Right forelimb (tissue), 1 donor: ENCODE data around the gene POLR3C.

ENCODE experiments used
- DNase-seq: peaks from one replicate; pipeline ENCODE4 v3.0.0-alpha.2; 2018

Gene POLR3C

GRCh38 chr1:145874646-145875045 lies 50.6 kb downstream of the POLR3C start:
- DNase-seq = no peak

- DNase-seq = no peak
Observed at GRCh38 chr1:145877923-145878486, 54.0 kb downstream of the POLR3C start.

- DNase-seq = no peak
Observed at GRCh38 chr1:145878724-145879123, 54.7 kb downstream of the POLR3C start.

GRCh38 chr1:145879775-145880174 lies 55.8 kb downstream of the POLR3C start:
- no peak for DNase-seq

- DNase-seq = no peak
Observed at GRCh38 chr1:145884675-145885074, 60.7 kb downstream of the POLR3C start.

GRCh38 chr1:145885738-145886287 lies 61.8 kb downstream of the POLR3C start, which contains the start of gene ANKRD35:
Gene ANKRD35, minus strand, starts transcription at chr1:145885866. Its CDS starts 108 bp downstream, at chr1:145885758.
- peak; percentile 85 for DNase-seq

- no peak for DNase-seq
Observed at GRCh38 chr1:145886390-145886789, 62.4 kb downstream of the POLR3C start.

GRCh38 chr1:145886816-145887215 lies 62.8 kb downstream of the POLR3C start:
- no peak for DNase-seq

GRCh38 chr1:145887631-145888030 lies 63.6 kb downstream of the POLR3C start:
- DNase-seq = no peak

- DNase-seq = no peak
Observed at GRCh38 chr1:145889722-145890121, 65.7 kb downstream of the POLR3C start.

GRCh38 chr1:145891143-145891542 lies 67.1 kb downstream of the POLR3C start:
- DNase-seq = no peak

GRCh38 chr1:145891587-145892485 lies 67.8 kb downstream of the POLR3C start:
- peak; percentile 97 for DNase-seq

- no peak for DNase-seq
Observed at GRCh38 chr1:145892486-145893087, 68.6 kb downstream of the POLR3C start.

- no peak for DNase-seq
Observed at GRCh38 chr1:145893306-145894055, 69.5 kb downstream of the POLR3C start.
